Calu3 (cell line): Measurements from ENCODE around the gene TP53BP2. TPM values are rescaled to one million over a fixed set of nuclear protein-coding genes. Genes with fewer than 3 reads are reported as not detected.

ENCODE experiments used
- BruUV-seq: library from RNA; stranded (reverse); fragments of 400-500 nt; replicated peaks from 2 replicates; lab custom pipeline; 2021; lab: Mats Ljungman, UMichigan
- CTCF ChIA-PET: fragments of 300-600 bp; sonication (Branson Sonifier 250); formaldehyde crosslinking; loops from one replicate; lab custom pipeline; 2022; ENCODE audit warnings: antibody characterized with exemption; lab: Charles Lee
- DNase-seq: peaks from one replicate; pipeline ENCODE4 v3.0.0; 2022
- H3K27ac Mint-ChIP-seq: one replicate; pipeline ENCODE4 v1.8.0; 2022; ENCODE audit warnings: mixed read lengths; ENCODE audit not compliant: unreplicated experiment
- H3K27me3 Mint-ChIP-seq: one replicate; pipeline ENCODE4 v1.8.0; 2022; ENCODE audit warnings: mixed read lengths; ENCODE audit not compliant: unreplicated experiment
- H3K36me3 Mint-ChIP-seq: one replicate; pipeline ENCODE4 v1.8.0; 2022; ENCODE audit warnings: mild to moderate bottlenecking, moderate library complexity, mixed read lengths; ENCODE audit not compliant: insufficient read depth, unreplicated experiment
- H3K4me1 Mint-ChIP-seq: one replicate; pipeline ENCODE4 v1.8.0; 2022; ENCODE audit warnings: mild to moderate bottlenecking, low read depth, mixed read lengths; ENCODE audit not compliant: unreplicated experiment
- H3K4me3 Mint-ChIP-seq: one replicate; pipeline ENCODE4 v1.8.0; 2022; ENCODE audit warnings: mild to moderate bottlenecking, low read depth, moderate library complexity, mixed read lengths; ENCODE audit not compliant: unreplicated experiment
- H3K9me3 Mint-ChIP-seq: one replicate; pipeline ENCODE4 v1.8.0; 2022; ENCODE audit warnings: low read depth, mixed read lengths; ENCODE audit not compliant: unreplicated experiment
- intact Hi-C: fragments of 100-400 bp; cut with micrococcal nuclease; formaldehyde crosslinking; loops from one replicate; pipeline ENCODE4 v1.10.0; 2022; ENCODE audit not compliant: unreplicated experiment
- total RNA-seq: library from RNA; stranded (reverse); gene quantifications from 2 replicates; pipeline ENCODE4 v1.2.3, GENCODE V29; 2022
- TF ChIP-seq, protein P1 (sequence below): fragments of 200-600 bp; IDR thresholded peaks from one replicate; pipeline ENCODE4 v1.8.0; 2022; ENCODE audit warnings: antibody characterized with exemption; ENCODE audit not compliant: unreplicated experiment

The TP53BP2 gene
- total RNA-seq, 1 experiment from 2014 or later = 66.4 TPM

GRCh38 chr1:223780949-223781348, 64.8 kb downstream of the TP53BP2 start:
- TF ChIP-seq, protein P1, sequence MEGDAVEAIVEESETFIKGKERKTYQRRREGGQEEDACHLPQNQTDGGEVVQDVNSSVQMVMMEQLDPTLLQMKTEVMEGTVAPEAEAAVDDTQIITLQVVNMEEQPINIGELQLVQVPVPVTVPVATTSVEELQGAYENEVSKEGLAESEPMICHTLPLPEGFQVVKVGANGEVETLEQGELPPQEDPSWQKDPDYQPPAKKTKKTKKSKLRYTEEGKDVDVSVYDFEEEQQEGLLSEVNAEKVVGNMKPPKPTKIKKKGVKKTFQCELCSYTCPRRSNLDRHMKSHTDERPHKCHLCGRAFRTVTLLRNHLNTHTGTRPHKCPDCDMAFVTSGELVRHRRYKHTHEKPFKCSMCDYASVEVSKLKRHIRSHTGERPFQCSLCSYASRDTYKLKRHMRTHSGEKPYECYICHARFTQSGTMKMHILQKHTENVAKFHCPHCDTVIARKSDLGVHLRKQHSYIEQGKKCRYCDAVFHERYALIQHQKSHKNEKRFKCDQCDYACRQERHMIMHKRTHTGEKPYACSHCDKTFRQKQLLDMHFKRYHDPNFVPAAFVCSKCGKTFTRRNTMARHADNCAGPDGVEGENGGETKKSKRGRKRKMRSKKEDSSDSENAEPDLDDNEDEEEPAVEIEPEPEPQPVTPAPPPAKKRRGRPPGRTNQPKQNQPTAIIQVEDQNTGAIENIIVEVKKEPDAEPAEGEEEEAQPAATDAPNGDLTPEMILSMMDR = no peak
- H3K9me3 Mint-ChIP-seq = no peaks in the 10 kb centered on the region
- no TSS peak for BruUV-seq
- DNase-seq = no peak
- no peak overlapping the region for H3K4me3 Mint-ChIP-seq
- peaks cover 18% of the 10 kb centered on the region for H3K4me1 Mint-ChIP-seq
- CTCF ChIA-PET = interaction anchor here (1.2 kb wide), 1 partner anchor 9 kb away, joined by 3 read pairs; no protein-coding TSS in a partner anchor
- no peaks in the 10 kb centered on the region for H3K27me3 Mint-ChIP-seq
- peaks cover 61% of the 10 kb centered on the region for H3K36me3 Mint-ChIP-seq
- no peak overlapping the region for H3K27ac Mint-ChIP-seq
- intact Hi-C loops = no loop called here

GRCh38 chr1:223780318-223780717, 65.4 kb downstream of the TP53BP2 start:
- no peaks in the 10 kb centered on the region for H3K9me3 Mint-ChIP-seq
- TF ChIP-seq, protein P1 = no peak
- peaks cover 22% of the 10 kb centered on the region for H3K4me1 Mint-ChIP-seq
- intact Hi-C loops = no loop called here
- CTCF ChIA-PET = no interaction called here
- peaks cover 67% of the 10 kb centered on the region for H3K36me3 Mint-ChIP-seq
- BruUV-seq = TSS peak; percentile 38
- H3K27me3 Mint-ChIP-seq = no peaks in the 10 kb centered on the region
- no peak for DNase-seq
- no peak overlapping the region for H3K27ac Mint-ChIP-seq
- H3K4me3 Mint-ChIP-seq = no peak overlapping the region

DNA sequence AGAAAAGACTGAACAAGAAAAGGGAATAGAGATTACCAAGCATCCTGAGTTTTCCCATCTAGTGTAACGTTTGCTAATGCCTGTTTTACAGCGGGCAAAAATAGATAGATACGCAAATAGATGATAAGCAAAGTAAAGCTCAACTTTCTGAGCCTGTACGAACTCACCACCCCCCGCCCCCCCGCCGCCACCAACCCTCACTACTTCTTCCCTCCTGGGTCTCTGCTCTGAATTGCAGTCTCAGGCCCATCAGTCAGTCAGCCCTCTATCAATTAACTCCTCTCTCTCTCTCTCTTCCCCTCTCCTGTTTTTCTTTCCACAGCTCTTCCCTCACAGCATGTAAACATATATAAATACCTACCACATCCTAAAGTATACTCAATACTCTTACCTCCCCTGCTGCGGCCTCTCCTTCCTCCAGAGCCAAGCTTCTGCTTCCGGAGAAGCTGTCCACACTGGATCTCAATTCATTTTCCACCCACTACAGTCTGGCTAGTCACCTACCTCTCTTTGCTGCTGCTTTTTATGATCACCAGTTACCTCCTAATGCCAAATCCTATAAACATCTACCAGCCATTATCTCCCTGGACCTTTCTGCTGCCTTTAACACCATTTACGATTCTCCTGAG, 68.8 kb downstream of the TP53BP2 start:
- DNase-seq = no peak
- BruUV-seq = no TSS peak
- H3K4me3 Mint-ChIP-seq = peak overlapping the region; percentile 21
- CTCF ChIA-PET = no interaction called here
- TF ChIP-seq, protein P1 = no peak
- H3K27me3 Mint-ChIP-seq = no peaks in the 10 kb centered on the region
- peaks cover 85% of the 10 kb centered on the region for H3K36me3 Mint-ChIP-seq
- peak overlapping the region; percentile 85 for H3K27ac Mint-ChIP-seq
- peaks cover 33% of the 10 kb centered on the region for H3K4me1 Mint-ChIP-seq
- H3K9me3 Mint-ChIP-seq = no peaks in the 10 kb centered on the region
- intact Hi-C loops = no loop called here

- intact Hi-C loops = no loop called here
- DNase-seq = peak; percentile 67
- peak overlapping the region; percentile 85 for H3K27ac Mint-ChIP-seq
- peaks cover 92% of the 10 kb centered on the region for H3K36me3 Mint-ChIP-seq
- H3K9me3 Mint-ChIP-seq = no peaks in the 10 kb centered on the region
- peak overlapping the region; percentile 15 for H3K4me3 Mint-ChIP-seq
- BruUV-seq = no TSS peak
- H3K4me1 Mint-ChIP-seq = peaks cover 40% of the 10 kb centered on the region
- TF ChIP-seq, protein P1 = no peak
- H3K27me3 Mint-ChIP-seq = no peaks in the 10 kb centered on the region
- CTCF ChIA-PET = interaction anchor here (0.6 to 1.5 kb wide), 4 partner anchors 35 to 520 kb away, joined by 4 to 5 read pairs (median 4); partner anchors contain the start of gene CAPN2
Observed at GRCh38 chr1:223776075-223776814, 69.5 kb downstream of the TP53BP2 start.
